Fibroblast of gingiva (primary cell): Measurements from ENCODE around the gene RPS6KA3.
A peak's percentile ranks its signal among the peaks of the same experiment; 100 is the strongest.

Experiments used
- DNase-seq: peaks from one replicate; pipeline ENCODE4 v3.0.0-alpha.2; 2011; ENCODE audit warnings: low read depth

Gene RPS6KA3

DNA sequence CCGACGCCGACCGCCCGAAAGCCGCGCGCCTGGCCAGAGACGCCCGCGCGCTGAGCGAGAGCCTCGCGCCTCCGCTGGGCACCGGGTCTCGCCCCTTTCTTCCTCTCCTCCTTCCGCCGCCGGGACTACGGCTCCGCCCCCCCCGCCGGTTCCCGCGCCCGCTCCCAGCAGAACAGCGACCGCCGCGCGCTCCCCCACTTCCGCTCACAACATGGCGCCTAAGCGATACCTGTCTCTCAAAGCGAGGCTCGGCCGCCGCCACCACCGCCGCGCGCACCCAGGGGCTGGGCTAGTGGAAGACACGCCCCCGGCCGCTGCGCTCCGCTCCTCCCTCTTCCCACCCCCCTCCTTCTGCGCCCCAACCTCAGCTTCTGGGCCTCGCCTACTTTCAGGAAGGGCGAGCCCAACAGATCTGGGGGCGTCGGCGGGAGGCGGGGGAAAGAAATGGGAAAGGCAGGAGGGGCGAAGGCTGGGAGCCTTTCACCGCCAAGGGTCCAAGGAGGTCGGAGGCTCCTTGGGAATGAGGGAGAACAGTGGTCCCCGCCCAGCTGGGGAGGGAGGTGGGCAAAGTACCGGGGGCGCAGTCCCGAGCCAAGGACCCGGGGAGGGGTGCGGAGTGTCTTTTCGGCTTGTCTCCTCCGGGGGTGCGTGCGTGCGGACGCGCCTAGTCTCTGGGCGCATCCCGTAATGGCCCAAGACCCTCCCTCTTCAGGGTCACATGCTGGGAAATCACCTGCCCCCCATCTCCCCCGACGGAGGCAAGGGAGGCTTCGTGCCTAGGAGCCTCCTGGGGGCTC, at the start of gene RPS6KA3:
Gene RPS6KA3, minus strand, starts transcription at position 100 of the 797 bp plus-strand sequence. CDS start 277 bp downstream, outside the sequence.
- peak; percentile 88 for DNase-seq

- DNase-seq: no peak
Measured at GRCh38 chrX:20315140-20315539, 48.4 kb upstream of the RPS6KA3 start.

DNA sequence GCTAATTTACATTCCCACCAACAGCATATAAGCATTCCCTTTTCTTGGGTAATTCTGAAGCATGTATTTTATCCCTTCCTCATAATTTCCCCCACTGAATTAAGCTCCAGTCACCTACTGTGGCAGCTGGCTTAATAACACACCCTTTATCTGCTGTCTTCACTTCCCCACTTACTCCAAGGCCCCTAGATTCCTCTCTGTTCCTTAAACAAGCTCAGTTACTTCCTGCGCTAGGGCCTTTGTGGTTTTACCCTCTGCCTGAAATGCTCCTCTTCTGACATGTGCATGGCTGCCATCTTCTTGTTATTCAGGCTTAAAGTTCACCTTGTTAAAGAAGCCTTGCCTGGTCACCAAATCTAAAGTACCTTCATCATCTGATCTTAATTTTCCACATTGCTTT, 47.2 kb upstream of the RPS6KA3 start:
- no peak for DNase-seq

- DNase-seq: no peak
Measured at GRCh38 chrX:20312018-20312417, 45.3 kb upstream of the RPS6KA3 start.

DNA sequence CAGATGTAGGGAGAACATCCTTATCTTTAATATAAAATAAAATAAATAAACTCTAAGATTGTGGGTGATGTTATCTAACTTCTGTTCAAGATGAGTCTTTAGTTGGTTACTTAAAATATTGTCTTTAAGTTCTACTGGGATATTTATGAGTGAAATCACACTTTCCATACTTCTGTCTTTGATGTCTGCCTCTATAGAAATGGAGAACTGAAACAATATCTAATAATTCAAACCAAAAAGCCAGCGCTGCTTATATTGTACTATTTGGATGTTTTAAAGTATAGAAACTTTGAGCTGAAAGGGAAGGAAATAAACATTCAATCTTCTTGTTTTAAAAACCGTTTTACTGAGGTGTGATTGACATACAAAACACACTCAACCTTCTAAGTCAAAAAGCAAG, 44.8 kb upstream of the RPS6KA3 start:
- no peak for DNase-seq

DNA sequence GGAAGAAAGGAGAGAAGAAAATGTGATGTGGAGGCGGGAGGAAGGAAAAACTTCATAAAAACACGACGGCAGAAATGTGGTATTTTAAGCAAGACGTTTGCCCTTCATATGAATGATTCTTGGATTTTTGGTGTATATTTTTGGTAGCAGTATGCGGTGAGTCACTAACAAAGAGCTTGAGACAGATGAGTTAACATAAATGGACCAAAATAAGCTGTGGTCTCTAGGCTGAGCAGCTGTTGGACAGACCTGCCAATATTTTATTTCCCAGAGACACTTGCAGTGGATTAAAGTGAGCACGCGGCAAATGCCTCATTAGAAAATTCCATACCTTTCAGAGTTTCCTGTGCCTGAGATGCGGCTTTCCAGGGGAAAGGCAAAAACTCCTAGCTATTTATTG, 43.1 kb upstream of the RPS6KA3 start:
- DNase-seq: peak; percentile 11

DNA sequence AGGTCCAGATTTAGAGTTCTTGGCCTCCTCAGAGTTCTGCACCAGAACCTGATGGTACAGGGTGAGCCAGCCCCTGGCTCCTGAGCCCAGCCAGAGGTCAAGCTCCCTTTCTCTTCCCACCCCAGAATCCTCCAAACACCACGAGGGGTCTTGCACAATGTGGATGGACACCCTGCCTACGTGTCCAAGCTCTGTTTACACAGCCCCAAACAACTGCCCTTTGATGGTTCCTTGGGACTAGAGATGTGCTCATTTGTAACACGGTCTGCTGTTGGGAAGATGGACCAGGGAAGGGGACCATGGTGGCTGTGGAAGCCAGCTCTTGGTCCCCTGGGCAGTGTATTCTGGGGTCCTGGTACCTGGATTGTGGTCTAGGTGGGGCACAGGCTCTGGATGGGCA, 40.0 kb upstream of the RPS6KA3 start:
- no peak for DNase-seq

GRCh38 chrX:20300822-20301221, 34.1 kb upstream of the RPS6KA3 start:
- DNase-seq: no peak

DNA sequence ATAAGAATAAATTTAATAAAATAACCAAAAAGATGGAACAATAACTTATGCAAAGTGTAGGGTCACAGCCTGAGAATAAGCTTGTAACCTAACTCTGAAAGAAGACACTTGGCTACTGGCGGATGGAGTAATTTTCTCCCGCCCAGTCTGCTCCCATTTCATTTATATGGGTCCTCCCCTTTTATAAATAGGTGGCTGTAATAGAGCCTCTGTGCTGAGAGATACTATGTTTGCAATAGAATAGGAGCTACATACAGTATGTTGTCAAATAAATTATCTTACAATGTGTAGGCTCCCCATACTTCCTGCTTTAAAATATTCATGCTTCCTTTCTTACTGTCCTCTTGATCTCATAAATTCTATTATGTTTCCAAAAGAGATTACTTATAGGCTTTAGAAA, 28.2 kb upstream of the RPS6KA3 start:
- DNase-seq: no peak

GRCh38 chrX:20294284-20294683, 27.6 kb upstream of the RPS6KA3 start:
- DNase-seq: no peak

- DNase-seq: no peak
Measured at GRCh38 chrX:20285511-20285910, 18.8 kb upstream of the RPS6KA3 start.

- DNase-seq: no peak
Measured at GRCh38 chrX:20284992-20285391, 18.3 kb upstream of the RPS6KA3 start.

- no peak for DNase-seq
Measured at GRCh38 chrX:20284444-20284843, 17.7 kb upstream of the RPS6KA3 start.

- no peak for DNase-seq
Measured at GRCh38 chrX:20280938-20281337, 14.2 kb upstream of the RPS6KA3 start.

- no peak for DNase-seq
Measured at GRCh38 chrX:20274121-20274520, 7.4 kb upstream of the RPS6KA3 start.

- no peak for DNase-seq
Measured at GRCh38 chrX:20271730-20272129, 5.0 kb upstream of the RPS6KA3 start.

DNA sequence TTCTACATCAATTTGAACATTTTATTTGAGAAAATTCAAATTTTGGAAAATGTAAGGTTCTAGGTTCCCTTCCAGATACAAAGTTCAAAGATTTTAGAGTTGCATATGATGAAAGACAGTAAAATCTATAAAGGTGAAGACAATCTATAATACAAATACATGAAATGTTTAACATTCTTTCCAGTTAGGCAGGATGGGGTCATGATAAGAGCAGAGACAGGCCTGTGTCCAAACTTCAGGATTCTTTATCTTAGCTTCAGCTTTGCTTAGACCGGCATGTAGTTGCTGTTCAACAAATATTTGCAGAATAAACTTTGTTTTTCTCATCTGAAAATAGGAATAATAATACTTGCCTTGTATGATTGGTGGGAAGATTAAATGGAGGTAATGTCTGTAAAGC, 4.5 kb upstream of the RPS6KA3 start:
- no peak for DNase-seq

- no peak for DNase-seq
Measured at GRCh38 chrX:20270562-20270890, 3.8 kb upstream of the RPS6KA3 start.

DNA sequence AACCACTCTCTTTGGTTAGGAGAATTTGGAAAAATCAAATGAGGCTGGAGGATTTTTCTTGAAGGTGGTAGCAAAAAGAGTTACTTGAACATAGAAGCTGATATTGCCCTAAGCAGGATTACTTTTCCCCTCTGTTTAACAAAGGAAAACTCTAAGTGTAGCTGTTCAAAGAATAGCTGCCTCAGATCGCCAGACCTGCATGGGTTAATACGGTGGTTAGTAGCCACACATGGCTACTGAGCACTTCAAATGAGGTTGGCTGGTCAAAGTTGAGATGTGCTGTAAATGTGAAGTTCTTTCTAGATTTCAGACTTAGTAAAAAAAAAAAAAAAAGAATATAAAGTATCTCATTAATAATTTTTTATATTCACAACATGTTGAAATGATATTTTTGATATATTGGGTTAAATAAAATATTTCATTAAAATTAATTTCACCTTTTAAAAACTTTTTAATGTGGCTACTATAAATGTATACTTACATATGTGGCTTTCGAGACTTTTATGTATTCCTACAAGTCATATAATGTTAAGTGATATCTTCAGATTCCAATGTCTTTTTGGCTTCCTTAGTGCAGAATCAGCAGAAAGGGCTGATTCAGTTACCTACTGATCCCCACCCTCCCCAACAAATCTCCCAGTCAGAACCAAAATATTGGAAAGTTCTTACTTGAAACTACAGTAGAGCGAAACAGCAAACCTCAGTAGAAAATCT, 3.3 kb upstream of the RPS6KA3 start:
- peak; percentile 1 for DNase-seq

DNA sequence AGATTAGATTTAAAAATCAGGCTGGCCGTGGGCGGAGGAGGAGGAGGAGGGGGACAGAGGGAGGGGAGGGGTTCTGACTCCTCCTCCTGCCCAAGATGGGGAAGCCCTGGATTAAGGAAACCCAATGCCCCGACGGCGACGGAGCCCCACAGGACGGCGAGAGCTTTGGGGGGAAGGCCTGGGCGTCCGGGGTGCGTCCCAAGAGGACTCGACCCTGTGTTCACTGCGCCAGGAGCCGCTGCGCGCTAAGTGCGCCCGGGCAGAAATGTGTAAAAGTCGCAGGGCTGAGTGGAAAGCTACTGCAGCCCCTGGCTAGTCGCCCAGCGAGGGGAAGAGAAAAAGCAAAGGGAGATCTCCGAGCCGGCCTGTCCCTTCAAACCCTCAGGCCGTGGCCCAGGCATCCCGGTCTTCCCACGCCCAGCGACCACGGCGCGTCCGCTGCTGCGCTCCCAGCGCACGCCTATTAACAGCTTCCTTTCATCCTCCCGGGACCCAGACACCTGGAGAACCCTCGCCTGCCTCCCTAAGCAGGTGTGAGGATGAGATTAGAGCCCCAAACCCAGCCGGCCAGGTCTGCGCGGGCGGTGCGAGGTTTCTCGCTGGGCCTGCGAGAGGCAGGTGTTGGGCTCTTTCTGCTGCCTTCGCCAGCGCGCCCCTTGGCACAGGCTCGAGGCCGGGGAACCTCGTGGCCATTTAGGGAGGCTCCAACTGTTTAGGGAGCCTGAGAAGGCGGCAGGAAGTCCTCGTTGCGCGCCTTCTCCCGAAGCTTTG, 1.4 kb upstream of the RPS6KA3 start:
- DNase-seq: peak; percentile 6

GRCh38 chrX:20267607-20267930, 860 bp upstream of the RPS6KA3 start:
- no peak for DNase-seq

DNA sequence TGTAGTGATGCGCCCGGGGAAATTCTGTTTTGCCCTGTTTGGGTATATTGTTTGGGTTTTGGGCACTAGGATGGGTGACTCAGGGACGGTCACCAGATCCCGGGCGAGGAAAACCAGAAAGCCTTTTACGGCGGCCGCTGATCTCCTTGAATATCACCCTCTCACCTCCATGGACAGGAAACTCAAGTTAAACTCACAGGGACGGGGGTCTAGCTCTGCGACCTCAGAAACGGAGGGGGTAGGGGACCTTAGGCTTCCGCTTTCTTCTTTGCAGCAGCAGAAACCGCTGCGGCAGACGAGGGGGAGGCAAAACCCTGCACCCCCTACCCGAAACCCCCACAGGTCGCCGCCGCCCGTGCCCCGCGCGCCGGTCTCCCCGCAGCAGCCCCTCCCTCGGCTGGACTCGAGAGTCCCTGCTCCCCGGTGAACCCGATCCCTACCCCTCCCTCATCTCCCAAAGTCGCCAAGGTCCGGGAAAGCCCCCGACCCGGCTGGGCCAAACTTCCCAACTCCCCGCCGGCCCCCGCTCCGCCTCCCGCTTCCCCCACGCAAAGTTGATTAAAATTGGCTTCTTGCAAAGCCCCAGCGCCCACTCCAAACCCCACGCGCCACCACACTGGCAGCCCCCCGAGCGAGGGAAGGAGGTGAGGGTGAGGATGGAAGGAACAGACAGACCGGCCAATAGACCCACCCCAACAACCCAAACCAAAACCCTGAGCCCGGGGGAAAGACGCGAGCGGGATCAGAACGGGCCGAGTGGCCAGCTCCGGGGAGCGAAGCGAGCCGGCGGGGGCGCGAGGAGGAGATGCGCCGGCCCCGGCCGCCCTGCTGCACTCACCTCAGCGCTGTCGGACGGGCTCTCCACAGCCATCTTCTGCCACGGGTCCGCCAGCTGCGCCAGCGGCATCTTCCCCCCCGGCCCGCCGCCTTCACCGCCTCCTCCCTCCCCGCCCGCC, 705 bp downstream of the RPS6KA3 start:
- DNase-seq: peak; percentile 2
